HEK293 (cell line): ENCODE results near the gene JAKMIP1.

Experiments
- CTCF ChIA-PET: fragments of 350-600 bp; formaldehyde crosslinking; extraction: SDS; loops from one replicate; lab custom pipeline; 2021; ENCODE audit warnings: antibody characterized with exemption; lab: Yijun Ruan, JAX
- POLR2A ChIA-PET: fragments of 300-600 bp; formaldehyde crosslinking; extraction: SDS; loops from one replicate; lab custom pipeline; 2020; ENCODE audit warnings: antibody characterized with exemption, inconsistent platforms; lab: Yijun Ruan, JAX
- H3K27ac ChIP-seq: fragments of 200-500 bp; sonication (Bioruptor generic); 2 replicates; pipeline ENCODE4 v1.5.1; 2014; ENCODE audit warnings: low read depth, low read length, control low read depth, inconsistent platforms; ENCODE audit errors: extremely low read depth
- H3K36me3 ChIP-seq, 2 experiments: fragments of 200-500 bp in 1 of 2; sonication (Bioruptor generic) in 1 of 2; 1 replicate in 1 of 2; 2 replicates in 1 of 2; pipeline ENCODE4 v1.5.1; 2014 to 2017; ENCODE audit warnings: inconsistent platforms in 2 of 2, low read length in 2 of 2; ENCODE audit not compliant: control insufficient read depth in 2 of 2, insufficient read depth in 1 of 2
- H3K4me1 ChIP-seq: fragments of 200-500 bp; sonication (Bioruptor generic); 2 replicates; pipeline ENCODE4 v1.5.1; 2014; ENCODE audit warnings: mild to moderate bottlenecking, low read length, inconsistent platforms; ENCODE audit not compliant: control insufficient read depth, insufficient read depth
- H3K4me3 ChIP-seq: 2 replicates; pipeline ENCODE4 v1.5.1; 2011; ENCODE audit warnings: low read depth, mild to moderate bottlenecking, control low read depth, low read length, moderate library complexity
- H3K9me3 ChIP-seq: fragments of 200-500 bp; sonication (Bioruptor generic); 2 replicates; pipeline ENCODE4 v1.5.1; 2014; ENCODE audit warnings: low read depth, low read length, inconsistent platforms; ENCODE audit not compliant: control insufficient read depth, insufficient read depth
- GLI4 ChIP-seq: fragments of 450-650 bp; formaldehyde crosslinking; IDR thresholded peaks from 2 replicates; pipeline ENCODE4 v1.5.1; 2016; ENCODE audit warnings: missing biosample characterization, missing genetic modification characterization
- PBX3 ChIP-seq: sonication (generic); formaldehyde crosslinking; IDR thresholded peaks from 2 replicates; pipeline ENCODE4 v1.8.1; 2022; ENCODE audit warnings: mild to moderate bottlenecking, moderate library complexity, missing genetic modification reagents
- PRDM10 ChIP-seq: fragments of 450-650 bp; formaldehyde crosslinking; IDR thresholded peaks from 2 replicates; pipeline ENCODE4 v1.5.1; 2016; ENCODE audit warnings: missing biosample characterization, missing genetic modification characterization
- REST ChIP-seq: fragments of 450-650 bp; formaldehyde crosslinking; IDR thresholded peaks from 2 replicates; pipeline ENCODE4 v1.5.1; 2016; ENCODE audit warnings: missing biosample characterization, missing genetic modification characterization
- ZBTB11 ChIP-seq: fragments of 450-650 bp; formaldehyde crosslinking; conservative IDR thresholded peaks from 2 replicates; pipeline ENCODE4 v1.5.1; 2016; ENCODE audit warnings: low read depth, missing biosample characterization, missing genetic modification characterization
- ZBTB8A ChIP-seq: fragments of 450-650 bp; formaldehyde crosslinking; IDR thresholded peaks from 2 replicates; pipeline ENCODE4 v1.5.1; 2016; ENCODE audit warnings: missing biosample characterization, missing genetic modification characterization
- ZNF140 ChIP-seq: fragments of 450-650 bp; formaldehyde crosslinking; IDR thresholded peaks from 2 replicates; pipeline ENCODE4 v1.5.1; 2016; ENCODE audit warnings: missing biosample characterization, missing genetic modification characterization
- ZNF2 ChIP-seq: fragments of 450-650 bp; formaldehyde crosslinking; IDR thresholded peaks from 2 replicates; pipeline ENCODE4 v1.5.1; 2016; ENCODE audit warnings: missing biosample characterization, missing genetic modification characterization
- ZNF292 ChIP-seq: fragments of 450-650 bp; formaldehyde crosslinking; IDR thresholded peaks from 2 replicates; pipeline ENCODE4 v1.5.1; 2016; ENCODE audit warnings: low read depth, missing biosample characterization, missing genetic modification characterization, borderline replicate concordance
- ZNF473 ChIP-seq: fragments of 450-650 bp; formaldehyde crosslinking; IDR thresholded peaks from 2 replicates; pipeline ENCODE4 v1.5.1; 2017; ENCODE audit warnings: missing biosample characterization, missing genetic modification characterization
- ZNF510 ChIP-seq: fragments of 450-650 bp; formaldehyde crosslinking; IDR thresholded peaks from 2 replicates; pipeline ENCODE4 v1.5.1; 2018; ENCODE audit warnings: mild to moderate bottlenecking, missing genetic modification characterization, missing biosample characterization; ENCODE audit not compliant: insufficient replicate concordance
- ZNF692 ChIP-seq: fragments of 450-650 bp; formaldehyde crosslinking; IDR thresholded peaks from 2 replicates; pipeline ENCODE4 v1.5.1; 2016; ENCODE audit warnings: missing biosample characterization, missing genetic modification characterization

The JAKMIP1 gene

GRCh38 chr4:6062133-6062532 lies 138.2 kb downstream of the JAKMIP1 start:
- H3K4me3 ChIP-seq = no peak overlapping the region
- TF ChIP-seq GLI4 (tag by site-specific recombination) (no peak), ZNF692 (tag by site-specific recombination) (no peak), PBX3 (CRISPR knock-in tag) (no peak), ZNF2 (tag by site-specific recombination) (no peak), REST (no peak), ZNF140 (tag by site-specific recombination) (no peak), ZNF510 (tag by site-specific recombination) (no peak), ZBTB8A (tag by site-specific recombination) (no peak)
- TF ChIP-seq, all 188 proteins: peak for 0
- Histone ChIP-seq H3K4me1 (no peaks in the 10 kb centered on the region), H3K9me3 (no peaks in the 10 kb centered on the region), H3K27ac (no peak overlapping the region), H3K36me3 (no peaks in the 10 kb centered on the region)
- POLR2A ChIA-PET = no interaction called here
- CTCF ChIA-PET = no interaction called here

GRCh38 chr4:6059375-6059805 lies 141.0 kb downstream of the JAKMIP1 start:
- TF ChIP-seq ZBTB11 (tag by site-specific recombination) = no peak
- TF ChIP-seq ZNF473 (tag by site-specific recombination) = no peak
- no peak for TF ChIP-seq ZNF292 (tag by site-specific recombination)
- TF ChIP-seq PRDM10 (tag by site-specific recombination) = no peak
- Histone ChIP-seq H3K27ac (no peak overlapping the region), H3K9me3 (no peaks in the 10 kb centered on the region), H3K36me3 (no peaks in the 10 kb centered on the region), H3K4me1 (no peaks in the 10 kb centered on the region), H3K4me3 (no peak overlapping the region)
- ChIA-PET CTCF (no interaction called here), POLR2A (no interaction called here)
